Measurements from ENCODE around the gene TAMALIN.

GRCh38 chr12:51963477-51963876 lies 43.3 kb upstream of the TAMALIN start:
- TF ChIP-seq BHLHE40 (IDR thresholded peaks at IDR 0.05; ENCODE audit: borderline replicate concordance), result no peak
- TF ChIP-seq SUZ12 (IDR thresholded peaks at IDR 0.05), result no peak
- TF ChIP-seq CTBP1 (IDR thresholded peaks at IDR 0.05; ENCODE audit: borderline replicate concordance), result no peak
- no peak for TF ChIP-seq FOXA1 (IDR thresholded peaks at IDR 0.05)
- no peak for TF ChIP-seq HDGF (IDR thresholded peaks at IDR 0.05; ENCODE audit: borderline replicate concordance)
- TF ChIP-seq SP1 (IDR thresholded peaks at IDR 0.05), result no peak
- TF ChIP-seq LEF1 (IDR thresholded peaks at IDR 0.05; ENCODE audit: borderline replicate concordance), result no peak
- no peak for TF ChIP-seq ZNF384 (IDR thresholded peaks at IDR 0.05)
- no peak for TF ChIP-seq ELF4 (IDR thresholded peaks at IDR 0.05)
